IPS-18a (cell line): Measurements from ENCODE around the gene RGS11.

ENCODE experiments used
- H3K27ac ChIP-seq: one replicate; pipeline ENCODE4 v1.5.1; 2013; ENCODE audit warnings: low read length
- H3K27me3 ChIP-seq: one replicate; pipeline ENCODE4 v1.6.1; 2013; ENCODE audit warnings: mild to moderate bottlenecking, low read length; ENCODE audit not compliant: control insufficient read depth, insufficient read depth
- H3K36me3 ChIP-seq: one replicate; pipeline ENCODE4 v1.6.1; 2013; ENCODE audit warnings: low read depth, low read length; ENCODE audit not compliant: control insufficient read depth
- H3K4me1 ChIP-seq: one replicate; pipeline ENCODE4 v1.6.1; 2013; ENCODE audit warnings: low read depth, low read length; ENCODE audit not compliant: control insufficient read depth
- H3K4me3 ChIP-seq: one replicate; pipeline ENCODE4 v1.5.1; 2013; ENCODE audit warnings: low read length
- H3K9ac ChIP-seq: one replicate; pipeline ENCODE4 v1.6.1; 2013; ENCODE audit warnings: mild to moderate bottlenecking, low read length, moderate library complexity
- H3K9me3 ChIP-seq: one replicate; pipeline ENCODE4 v1.6.1; 2013; ENCODE audit warnings: low read depth, low read length; ENCODE audit not compliant: control insufficient read depth

The RGS11 gene

GRCh38 chr16:311725-312124 is 36.0 kb upstream of the RGS11 start:
- Histone ChIP-seq H3K9me3 (no peaks in the 10 kb centered on the region), H3K4me3 (no peak overlapping the region), H3K4me1 (no peaks in the 10 kb centered on the region), H3K36me3 (peaks cover 21% of the 10 kb centered on the region), H3K9ac (no peak overlapping the region), H3K27me3 (no peaks in the 10 kb centered on the region), H3K27ac (no peak overlapping the region)

GRCh38 chr16:309476-309875 is 33.7 kb upstream of the RGS11 start:
- Histone ChIP-seq H3K27me3 (no peaks in the 10 kb centered on the region), H3K9me3 (no peaks in the 10 kb centered on the region), H3K27ac (no peak overlapping the region), H3K36me3 (peaks cover 21% of the 10 kb centered on the region), H3K4me1 (no peaks in the 10 kb centered on the region), H3K9ac (no peak overlapping the region), H3K4me3 (no peak overlapping the region)

- Histone ChIP-seq H3K4me3 (no peak overlapping the region), H3K4me1 (no peaks in the 10 kb centered on the region), H3K9ac (no peak overlapping the region), H3K27me3 (no peaks in the 10 kb centered on the region), H3K36me3 (peaks cover 10% of the 10 kb centered on the region), H3K9me3 (no peaks in the 10 kb centered on the region), H3K27ac (no peak overlapping the region)
Measured at GRCh38 chr16:307691-308312, 32.1 kb upstream of the RGS11 start.

GRCh38 chr16:306911-307370 is 31.2 kb upstream of the RGS11 start:
- H3K4me3 ChIP-seq: no peak overlapping the region
- no peak overlapping the region for H3K27ac ChIP-seq
- no peaks in the 10 kb centered on the region for H3K27me3 ChIP-seq
- H3K36me3 ChIP-seq: peaks cover 10% of the 10 kb centered on the region
- H3K4me1 ChIP-seq: no peaks in the 10 kb centered on the region
- no peaks in the 10 kb centered on the region for H3K9me3 ChIP-seq
- H3K9ac ChIP-seq: no peak overlapping the region

DNA sequence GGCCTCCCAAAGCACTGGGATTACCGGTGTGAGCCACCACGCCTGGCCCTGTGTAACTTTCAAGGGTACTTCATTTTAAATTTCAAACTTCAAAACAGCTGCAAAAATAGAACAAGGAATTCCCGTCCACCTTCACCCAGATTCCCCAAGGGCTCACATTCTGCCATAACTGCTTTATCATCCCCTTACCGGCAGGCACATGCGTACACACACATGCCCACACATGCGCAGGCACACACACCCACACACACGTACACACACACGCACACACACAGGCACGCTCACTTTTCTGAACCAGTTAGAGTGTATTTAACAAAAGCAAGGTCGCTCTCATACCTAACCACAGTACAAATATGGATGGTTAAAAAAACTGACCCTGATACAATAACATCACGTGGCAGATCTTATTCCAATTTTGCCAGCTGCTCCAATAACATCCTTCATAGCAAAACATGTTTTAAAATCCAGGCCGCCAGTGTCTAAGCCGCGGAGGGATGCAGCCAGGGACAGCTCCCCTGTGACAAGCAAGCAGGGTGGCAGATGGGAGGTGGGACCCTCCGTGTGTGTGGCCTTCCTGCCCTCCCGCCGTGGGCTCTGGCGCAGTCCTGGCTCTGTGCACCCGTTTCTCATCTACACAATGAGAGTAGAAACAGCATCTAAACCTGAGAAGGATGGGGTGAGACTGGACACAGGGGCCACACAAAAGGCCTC is 30.3 kb upstream of the RGS11 start:
- H3K4me3 ChIP-seq: no peak overlapping the region
- no peak overlapping the region for H3K27ac ChIP-seq
- H3K9ac ChIP-seq: no peak overlapping the region
- peaks cover 8% of the 10 kb centered on the region for H3K36me3 ChIP-seq
- H3K27me3 ChIP-seq: no peaks in the 10 kb centered on the region
- H3K9me3 ChIP-seq: no peaks in the 10 kb centered on the region
- H3K4me1 ChIP-seq: no peaks in the 10 kb centered on the region

DNA sequence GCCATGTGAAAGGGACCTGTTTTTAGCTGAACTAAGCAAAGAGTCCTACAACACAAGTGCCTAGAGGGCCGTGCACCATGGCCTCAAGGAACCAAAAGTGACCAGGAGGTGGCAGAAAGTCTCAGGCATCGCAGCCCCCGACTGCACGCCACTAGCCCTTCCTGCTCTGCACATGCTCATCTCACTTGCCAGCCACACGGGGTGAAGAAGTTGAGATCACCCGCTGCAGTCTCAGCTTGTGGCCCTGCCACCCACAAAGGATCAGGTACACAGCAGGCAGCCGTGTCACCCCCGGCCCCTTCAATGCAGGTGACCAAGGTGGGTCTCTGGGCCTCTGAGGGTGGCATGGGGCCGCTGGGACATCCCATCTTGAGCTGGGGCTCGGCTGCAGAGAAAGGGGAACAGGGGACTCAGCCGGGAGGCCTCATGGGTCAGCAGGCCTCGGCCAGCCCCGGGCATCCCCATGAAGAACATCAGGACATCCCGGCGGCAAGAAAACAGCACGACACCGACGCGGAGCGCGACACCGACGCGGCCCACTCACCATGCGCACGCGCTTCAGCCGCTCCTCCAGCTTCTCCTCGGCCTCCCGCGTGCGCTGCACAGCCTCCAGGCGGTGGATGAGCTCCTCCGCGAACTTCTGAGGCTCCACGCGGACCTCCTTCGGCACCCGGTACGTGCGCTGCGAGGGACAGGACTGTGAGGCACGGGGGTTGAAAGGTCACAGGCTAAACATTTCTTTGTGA is 28.2 kb upstream of the RGS11 start:
- H3K9ac ChIP-seq: no peak overlapping the region
- H3K4me1 ChIP-seq: no peaks in the 10 kb centered on the region
- no peak overlapping the region for H3K4me3 ChIP-seq
- no peak overlapping the region for H3K27ac ChIP-seq
- no peaks in the 10 kb centered on the region for H3K9me3 ChIP-seq
- peaks cover 8% of the 10 kb centered on the region for H3K36me3 ChIP-seq
- H3K27me3 ChIP-seq: no peaks in the 10 kb centered on the region

- Histone ChIP-seq H3K27me3 (no peaks in the 10 kb centered on the region), H3K4me3 (no peak overlapping the region), H3K4me1 (no peaks in the 10 kb centered on the region), H3K27ac (no peak overlapping the region), H3K36me3 (no peaks in the 10 kb centered on the region), H3K9ac (no peak overlapping the region), H3K9me3 (no peaks in the 10 kb centered on the region)
Measured at GRCh38 chr16:301950-302349, 26.2 kb upstream of the RGS11 start.

- Histone ChIP-seq H3K9ac (no peak overlapping the region), H3K27ac (no peak overlapping the region), H3K4me3 (no peak overlapping the region), H3K9me3 (no peaks in the 10 kb centered on the region), H3K27me3 (no peaks in the 10 kb centered on the region), H3K4me1 (no peaks in the 10 kb centered on the region), H3K36me3 (peaks cover 4% of the 10 kb centered on the region)
Measured at GRCh38 chr16:301235-301634, 25.5 kb upstream of the RGS11 start.

DNA sequence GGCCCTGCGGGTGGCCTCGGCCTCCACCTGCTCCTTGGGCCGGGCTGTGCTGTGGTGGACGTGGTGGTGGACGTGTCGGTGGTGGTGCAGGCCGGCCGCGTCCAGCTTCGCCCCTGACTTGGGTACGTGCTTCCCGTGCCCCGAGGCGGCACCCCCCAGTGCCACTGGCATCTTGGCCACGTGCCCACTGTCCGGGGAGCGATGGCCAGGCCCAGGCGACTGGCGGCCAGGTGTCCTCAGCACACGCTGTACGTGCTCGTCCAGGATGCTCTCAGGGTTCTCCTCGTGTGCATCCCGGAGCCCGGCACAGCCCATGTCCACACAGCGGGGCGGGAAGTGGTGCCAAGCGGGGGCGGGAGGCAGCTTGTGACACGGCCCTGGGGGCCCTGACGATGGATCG is 22.1 kb upstream of the RGS11 start:
- H3K27me3 ChIP-seq: no peaks in the 10 kb centered on the region
- H3K4me3 ChIP-seq: no peak overlapping the region
- no peaks in the 10 kb centered on the region for H3K9me3 ChIP-seq
- no peak overlapping the region for H3K9ac ChIP-seq
- no peak overlapping the region for H3K27ac ChIP-seq
- no peaks in the 10 kb centered on the region for H3K4me1 ChIP-seq
- H3K36me3 ChIP-seq: peaks cover 9% of the 10 kb centered on the region

- peaks cover 11% of the 10 kb centered on the region for H3K36me3 ChIP-seq
- H3K4me3 ChIP-seq: no peak overlapping the region
- no peaks in the 10 kb centered on the region for H3K9me3 ChIP-seq
- H3K27ac ChIP-seq: no peak overlapping the region
- H3K27me3 ChIP-seq: no peaks in the 10 kb centered on the region
- H3K4me1 ChIP-seq: no peaks in the 10 kb centered on the region
- no peak overlapping the region for H3K9ac ChIP-seq
Measured at GRCh38 chr16:296806-297510, 21.2 kb upstream of the RGS11 start.

DNA sequence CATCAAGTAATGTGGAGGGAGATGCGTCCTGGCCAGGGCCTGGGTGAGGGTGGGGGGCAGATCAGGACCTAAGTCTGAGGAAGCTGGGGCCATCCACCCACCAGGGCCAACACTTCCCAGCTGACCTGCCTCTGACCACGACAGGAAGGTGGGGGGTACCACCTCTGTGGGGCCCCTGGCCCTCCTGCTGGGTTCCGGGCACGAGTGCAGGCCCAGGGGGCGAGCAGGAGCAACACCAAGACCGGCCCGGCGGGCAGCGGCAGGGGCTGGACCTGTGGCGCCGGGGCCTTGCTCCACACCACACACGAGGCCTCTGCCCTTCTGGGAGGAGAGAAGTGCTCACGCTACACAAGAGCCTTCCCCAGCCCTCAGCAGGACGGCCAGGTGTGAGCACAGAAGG is 20.5 kb upstream of the RGS11 start:
- Histone ChIP-seq H3K4me1 (no peaks in the 10 kb centered on the region), H3K36me3 (peaks cover 11% of the 10 kb centered on the region), H3K4me3 (no peak overlapping the region), H3K9ac (no peak overlapping the region), H3K27me3 (no peaks in the 10 kb centered on the region), H3K9me3 (no peaks in the 10 kb centered on the region), H3K27ac (no peak overlapping the region)
